NOMO-1 (cell line): ENCODE results near the gene ACOT6.
"Not testable (repeated sequence)": the region's sequence is repeated elsewhere in the genome, so short reads cannot be mapped to it uniquely, and the experiment has no call there.

ENCODE experiments used
- DNase-seq, 2 experiments: peaks; one replicate each; lab custom pipeline; 2025; ENCODE audit not compliant: unreplicated experiment in 2 of 2; lab: John Stamatoyannopoulos, UW

Gene ACOT6

GRCh38 chr14:73594491-73594890 is 17.8 kb upstream of the ACOT6 start:
- no peak for DNase-seq

DNA sequence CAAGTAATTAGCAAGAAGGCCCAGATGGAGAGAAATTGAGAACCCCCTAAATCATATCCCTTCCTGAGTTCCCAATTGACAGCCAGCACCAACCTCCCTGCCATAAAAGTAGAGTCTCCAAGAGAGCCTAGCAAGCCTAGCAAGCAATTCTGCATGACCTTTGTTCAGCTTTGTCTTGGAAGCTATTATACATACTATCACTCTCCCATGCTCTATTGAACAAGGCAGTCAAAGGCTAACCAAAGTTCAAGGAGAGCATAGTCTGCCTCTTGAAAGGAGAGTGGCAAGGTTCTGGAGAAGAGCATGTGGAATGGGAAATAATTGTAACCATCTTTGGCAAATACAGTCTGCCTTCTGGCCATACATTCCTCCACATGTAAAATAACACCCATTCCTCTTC is 12.8 kb upstream of the ACOT6 start:
- no peak for DNase-seq

GRCh38 chr14:73602994-73603393 is 9.3 kb upstream of the ACOT6 start:
- DNase-seq: no peak

- no peak for DNase-seq
These were observed 6.0 kb upstream of the ACOT6 start for GRCh38 chr14:73606271-73606670.

DNA sequence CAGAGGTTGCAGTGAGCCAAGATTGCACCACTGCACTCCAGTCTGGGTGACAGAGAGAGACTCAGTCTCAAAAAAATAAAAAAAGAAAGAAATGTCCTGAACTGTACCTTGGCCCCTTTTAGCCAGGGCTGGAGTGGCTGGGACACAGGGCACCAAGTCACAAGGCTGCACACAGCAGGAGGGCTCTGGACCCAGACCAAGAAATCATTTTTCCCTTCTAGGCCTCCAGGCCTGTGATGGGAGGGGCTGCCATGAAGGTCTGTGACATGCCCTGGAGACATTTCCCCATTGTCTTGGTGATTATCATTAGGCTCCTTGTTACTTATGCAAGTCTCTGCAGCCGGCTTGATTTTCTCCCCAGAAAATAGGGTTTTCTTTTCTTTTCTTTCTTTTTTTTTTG is 5.1 kb upstream of the ACOT6 start:
- DNase-seq: no peak

GRCh38 chr14:73610687-73611086 is 1.6 kb upstream of the ACOT6 start:
- no peak for DNase-seq

GRCh38 chr14:73613046-73613383 is 698 bp downstream of the ACOT6 start:
- no peak for DNase-seq

DNA sequence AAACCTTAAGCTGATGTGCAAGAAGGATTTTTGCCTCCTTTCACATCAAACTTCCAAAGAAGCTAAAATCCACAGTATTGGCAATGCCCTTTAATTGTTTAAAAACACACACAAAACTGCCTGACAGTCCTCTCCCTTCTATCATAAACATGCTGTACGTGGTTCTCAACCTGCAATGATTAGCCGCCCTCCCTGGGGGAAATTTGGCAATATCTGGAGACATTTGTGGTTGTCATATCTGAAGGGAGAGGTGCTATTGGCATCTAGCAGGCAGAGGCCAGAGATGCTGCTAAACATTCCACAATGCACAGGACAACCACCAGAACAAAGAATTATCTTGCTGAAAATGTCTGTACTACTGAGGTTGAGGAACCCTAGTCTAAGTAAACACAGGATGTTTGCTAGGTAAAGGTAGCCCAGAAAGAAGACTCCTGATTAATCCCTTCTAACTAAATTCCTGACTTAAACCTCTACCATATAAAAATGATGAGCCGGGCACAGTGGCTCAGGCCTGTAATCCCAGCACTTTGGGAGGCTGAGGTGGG is 1.2 kb downstream of the ACOT6 start:
- DNase-seq: no peak

- no peak for DNase-seq
These were observed 4.5 kb downstream of the ACOT6 start for GRCh38 chr14:73616831-73617230.

DNA sequence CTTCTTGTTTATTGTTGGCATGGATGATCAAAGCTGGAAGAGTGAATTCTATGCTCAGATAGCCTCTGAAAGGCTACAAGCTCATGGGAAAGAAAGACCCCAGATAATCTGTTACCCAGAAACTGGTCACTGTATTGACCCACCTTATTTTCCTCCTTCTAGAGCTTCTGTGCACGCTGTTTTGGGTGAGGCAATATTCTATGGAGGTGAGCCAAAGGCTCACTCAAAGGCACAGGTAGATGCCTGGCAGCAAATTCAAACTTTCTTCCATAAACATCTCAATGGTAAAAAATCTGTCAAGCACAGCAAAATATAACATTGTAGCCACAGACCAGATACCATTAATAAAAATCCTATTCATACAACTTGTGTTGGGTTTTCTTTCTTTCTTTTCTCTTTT is 7.2 kb downstream of the ACOT6 start:
- no peak for DNase-seq

DNA sequence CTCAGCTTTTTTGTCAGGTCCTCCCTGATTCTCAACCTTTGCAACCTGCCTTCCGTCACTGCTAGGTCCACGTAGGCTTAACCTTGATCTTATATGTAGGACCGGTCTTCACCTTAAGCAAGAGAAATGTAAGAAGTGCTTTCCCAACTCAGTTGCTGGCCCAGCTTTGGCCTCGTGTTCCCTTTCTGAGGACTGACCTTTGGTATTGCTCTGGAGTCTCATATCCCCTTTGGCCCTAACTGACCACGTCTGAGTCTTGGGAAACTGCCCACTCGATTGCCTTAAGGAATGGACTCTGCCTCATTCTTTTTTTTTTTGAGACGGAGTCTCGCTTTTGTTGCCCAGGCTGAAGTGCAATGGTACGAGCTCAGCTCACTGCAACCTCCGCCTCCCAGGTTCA is 8.0 kb downstream of the ACOT6 start:
- no peak for DNase-seq

GRCh38 chr14:73623504-73624054 is 11.3 kb downstream of the ACOT6 start:
- DNase-seq: no peak

GRCh38 chr14:73625706-73626105 is 13.4 kb downstream of the ACOT6 start:
- no peak for DNase-seq

- DNase-seq: no peak
These were observed 14.8 kb downstream of the ACOT6 start for GRCh38 chr14:73627151-73627558.

GRCh38 chr14:73630009-73630780 is 17.9 kb downstream of the ACOT6 start:
- no peak for DNase-seq

DNA sequence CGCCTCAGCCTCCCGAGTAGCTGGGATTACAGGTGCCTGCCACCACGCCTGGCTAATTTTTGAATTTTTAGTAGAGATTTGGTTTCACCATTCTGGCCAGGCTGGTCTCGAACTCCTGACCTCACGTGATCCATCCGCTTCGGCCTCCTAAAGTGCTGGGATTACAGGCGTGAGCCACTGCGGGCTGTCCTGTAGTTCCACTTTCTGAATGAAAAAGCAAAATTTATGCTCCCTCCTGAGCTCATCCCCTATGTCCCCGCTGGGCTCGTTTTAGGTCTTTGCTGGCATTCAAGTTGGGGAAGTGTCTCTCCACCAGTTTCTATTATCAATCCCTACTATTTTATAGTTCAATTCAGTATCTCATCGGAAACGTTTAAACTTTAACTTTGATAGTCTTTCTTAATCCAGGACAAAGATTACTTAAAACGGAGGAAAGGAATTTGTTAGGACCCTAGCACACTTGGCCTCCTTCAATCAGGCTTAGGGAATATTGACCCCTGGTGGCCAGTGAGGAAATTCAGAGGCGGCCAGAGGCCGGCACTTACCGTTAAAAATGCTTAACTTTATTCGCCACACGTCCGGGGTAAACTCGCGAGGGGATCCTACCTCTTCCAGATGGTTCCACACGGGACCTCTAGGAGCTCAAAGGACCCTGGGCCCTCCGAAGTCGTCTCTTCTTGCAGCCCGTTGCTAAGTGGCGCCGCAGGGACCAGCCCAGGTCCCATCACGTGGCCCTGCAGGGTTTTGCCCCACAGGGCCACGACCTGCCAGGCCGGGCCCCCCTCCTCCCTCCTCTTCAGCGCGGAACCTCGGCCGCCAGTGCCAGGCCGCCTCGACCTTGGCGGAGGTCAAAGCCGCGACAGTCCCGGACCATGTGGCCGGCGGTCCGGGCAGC is 21.0 kb downstream of the ACOT6 start:
- DNase-seq: peak; percentile 67 to 80

DNA sequence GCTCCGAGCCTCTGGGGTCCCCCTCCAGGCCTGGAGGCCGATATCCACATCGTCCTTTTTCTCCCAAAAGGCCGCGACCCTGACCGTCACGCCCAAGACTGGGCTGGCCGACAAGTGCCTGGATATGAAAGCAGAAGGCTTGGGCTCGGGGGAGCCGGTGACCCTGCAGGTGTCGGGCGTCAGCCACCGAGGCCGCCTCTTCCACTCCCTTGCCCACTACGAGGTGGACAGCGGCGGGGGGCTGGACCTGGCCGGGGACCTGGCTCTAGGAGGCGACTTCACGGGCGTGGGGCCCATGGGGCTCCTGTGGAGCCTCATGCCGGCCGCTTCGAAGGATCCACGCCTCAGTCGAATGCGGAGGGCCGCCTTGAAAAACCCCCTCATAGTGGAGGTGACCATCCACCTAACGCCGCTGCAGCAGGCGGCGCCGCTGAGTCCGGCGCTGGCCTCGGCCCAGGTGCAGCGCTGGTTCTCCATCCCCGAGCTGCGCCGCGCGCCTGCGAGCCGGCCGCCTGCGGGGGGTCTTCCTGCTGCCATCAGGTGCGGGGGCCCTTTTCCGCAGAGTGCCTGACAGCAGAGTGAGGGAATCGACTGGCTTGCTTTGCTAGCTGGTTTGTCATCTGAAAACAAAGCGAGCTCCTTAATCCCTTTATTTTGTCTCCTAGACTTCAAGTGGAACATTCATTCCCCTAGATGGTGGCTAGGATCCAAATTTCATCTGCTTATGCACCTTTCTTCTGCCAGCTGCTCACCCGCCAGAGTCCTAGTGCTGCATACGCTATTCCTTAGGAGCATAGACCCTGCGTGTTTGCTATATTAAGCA is 21.9 kb downstream of the ACOT6 start:
- DNase-seq: no peak

DNA sequence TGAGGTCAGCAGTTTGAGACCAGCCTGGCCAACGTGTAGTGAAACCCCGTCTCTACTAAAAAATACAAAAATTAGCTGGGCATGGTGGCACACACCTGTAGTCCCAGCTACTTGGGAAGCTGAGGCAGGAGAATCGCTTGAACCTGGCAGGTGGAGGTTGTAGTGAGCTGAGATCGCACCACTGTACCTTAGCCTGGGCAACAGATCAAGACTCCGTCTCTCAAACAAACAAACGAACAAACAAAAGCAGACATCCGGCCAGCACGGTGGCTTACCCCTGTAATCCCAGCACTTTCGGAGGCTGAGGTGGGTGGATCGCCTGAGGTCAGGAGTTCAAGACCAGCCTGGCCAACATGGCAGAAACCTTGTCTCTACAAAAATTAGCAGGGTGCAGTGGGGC is 24.0 kb downstream of the ACOT6 start:
- DNase-seq: not testable (repeated sequence)

DNA sequence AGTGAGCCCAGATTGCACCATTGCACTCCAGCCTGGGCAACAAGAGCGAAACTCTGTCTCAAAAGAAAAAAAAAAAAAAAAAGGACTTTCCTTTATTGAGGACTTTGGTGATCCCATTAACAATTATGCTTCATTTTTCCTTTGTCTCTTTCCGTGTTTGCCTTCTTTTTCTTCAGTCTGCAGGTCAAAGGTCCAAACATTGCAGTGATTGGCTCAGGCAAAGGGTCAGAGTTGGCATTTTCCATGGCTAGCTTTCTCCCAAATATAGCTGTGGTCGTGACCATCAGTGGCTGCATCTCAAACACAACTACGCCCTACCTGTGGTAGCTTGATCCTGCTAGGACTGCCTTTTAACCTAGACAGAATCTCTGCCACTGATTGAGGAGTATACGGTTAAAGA is 25.5 kb downstream of the ACOT6 start:
- no peak for DNase-seq

DNA sequence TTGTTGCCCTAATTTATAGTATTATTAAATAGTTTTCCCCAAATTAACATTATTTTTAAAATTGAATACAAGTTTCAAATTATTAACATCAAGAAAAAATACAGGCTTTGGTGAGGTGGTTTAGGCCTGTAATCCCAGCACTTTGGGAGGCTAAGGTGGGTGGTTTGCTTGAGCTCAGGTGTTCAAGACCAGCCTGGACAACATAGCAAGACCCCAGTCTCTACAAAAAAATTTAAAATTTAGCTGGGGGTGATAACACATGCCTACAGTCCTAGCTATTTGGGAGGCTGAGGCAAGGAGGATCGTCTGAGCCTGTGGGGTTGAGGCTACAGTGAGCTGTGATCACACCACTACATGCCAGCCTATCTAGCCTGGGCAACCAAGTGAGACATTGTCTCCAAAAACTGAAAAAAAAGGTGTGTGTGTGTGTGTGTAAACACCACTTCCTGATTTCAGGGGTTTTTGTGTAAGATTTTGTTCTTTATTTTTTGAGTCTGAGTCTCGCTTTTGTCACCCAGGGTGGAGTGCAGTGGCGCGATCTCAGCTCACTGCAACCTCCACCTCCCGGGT is 28.6 kb downstream of the ACOT6 start:
- DNase-seq: no peak
